Activated T-cell treated with anti-CD3 and anti-CD28 coated beads for 24 hours (primary cell): Measurements from ENCODE around the gene CCNK.

Experiments used
- DNase-seq: peaks from one replicate; pipeline ENCODE4 v3.0.0-alpha.2; 2020; ENCODE audit warnings: low read depth

The CCNK gene

GRCh38 chr14:99507860-99508640, 26.8 kb downstream of the CCNK start:
- DNase-seq = no peak

- DNase-seq = no peak
These were observed 27.9 kb downstream of the CCNK start for GRCh38 chr14:99508896-99509629.

GRCh38 chr14:99509871-99510555, 28.8 kb downstream of the CCNK start:
- no peak for DNase-seq

GRCh38 chr14:99510556-99511139, 29.4 kb downstream of the CCNK start:
- no peak for DNase-seq

- no peak for DNase-seq
These were observed 30.4 kb downstream of the CCNK start for GRCh38 chr14:99511421-99512109.

- no peak for DNase-seq
These were observed 30.9 kb downstream of the CCNK start for GRCh38 chr14:99512110-99512449.

- DNase-seq = no peak
These were observed 31.5 kb downstream of the CCNK start for GRCh38 chr14:99512571-99513182.

- no peak for DNase-seq
These were observed 32.0 kb downstream of the CCNK start for GRCh38 chr14:99513183-99513694.

GRCh38 chr14:99513946-99514551, 32.8 kb downstream of the CCNK start:
- DNase-seq = no peak

GRCh38 chr14:99514552-99515300, 33.5 kb downstream of the CCNK start:
- DNase-seq = no peak

- no peak for DNase-seq
These were observed 34.3 kb downstream of the CCNK start for GRCh38 chr14:99515301-99516155.

GRCh38 chr14:99516156-99516870, 35.1 kb downstream of the CCNK start:
- no peak for DNase-seq

- no peak for DNase-seq
These were observed 35.8 kb downstream of the CCNK start for GRCh38 chr14:99516871-99517642.

- DNase-seq = no peak
These were observed 36.6 kb downstream of the CCNK start for GRCh38 chr14:99517643-99518381.

GRCh38 chr14:99518441-99519346, 37.5 kb downstream of the CCNK start:
- peak; percentile 76 for DNase-seq

GRCh38 chr14:99519347-99519881, 38.2 kb downstream of the CCNK start:
- no peak for DNase-seq
